GM12878 (cell line): Measurements from ENCODE around the gene CACNA1B. TPM values are rescaled to one million over a fixed set of nuclear protein-coding genes. Genes with fewer than 3 reads are reported as not detected.

ENCODE experiments used
- ATAC-seq: fragments of 200-7000 bp; cut with Tn5 transposase; 3 replicates; pipeline ENCODE4 v1.9.1; 2020; ENCODE audit warnings: mild to moderate bottlenecking, moderate library complexity
- BruUV-seq: library from RNA; stranded (reverse); fragments of 400-500 nt; replicated peaks from 2 replicates; lab custom pipeline; 2021; lab: Mats Ljungman, UMichigan
- CTCF ChIA-PET: fragments of 300-600 bp; sonication (Branson Sonifier 250); formaldehyde crosslinking; extraction: SDS; loops from one replicate; lab custom pipeline; 2021; ENCODE audit warnings: inconsistent platforms; lab: Yijun Ruan, JAX
- POLR2A ChIA-PET: fragments of 350-600 bp; formaldehyde crosslinking; extraction: SDS; loops from one replicate; lab custom pipeline; 2021; ENCODE audit warnings: inconsistent platforms; lab: Charles Lee
- RAD21 ChIA-PET: fragments of 300-600 bp; sonication (Branson Sonifier 250); formaldehyde crosslinking; loops from one replicate; lab custom pipeline; 2023; ENCODE audit warnings: antibody characterized with exemption; ENCODE audit not compliant: unreplicated experiment; lab: Charles Lee
- SMC1A ChIA-PET: fragments of 300-600 bp; sonication (Branson Sonifier 250); formaldehyde crosslinking; loops from one replicate; lab custom pipeline; 2023; ENCODE audit not compliant: unreplicated experiment, uncharacterized antibody; lab: Charles Lee
- DNase-seq: peaks from one replicate; pipeline ENCODE4 v3.0.0-alpha.2; 2011; ENCODE audit warnings: low read depth, low spot score
- FAIRE-seq: peaks from 3 replicates; lab custom pipeline; 2011; peaks lifted over from hg19 to GRCh38; lab: Jason Lieb, UNC
- H2AFZ ChIP-seq: 2 replicates; pipeline ENCODE4 v1.6.0; 2011; ENCODE audit warnings: low read depth, low read length, control low read depth; ENCODE audit not compliant: control insufficient read depth
- H3K27ac ChIP-seq: 2 replicates; pipeline ENCODE4 v1.5.1; 2011; ENCODE audit warnings: control low read depth; ENCODE audit not compliant: control insufficient read depth, insufficient read depth
- H3K27me3 ChIP-seq, 2 experiments: replicated peaks in 1 of 2; 2 replicates each; pipeline versions ENCODE4 v1.6.0 to v1.6.1; 2011; ENCODE audit warnings: low read length in 1 of 2; ENCODE audit not compliant: control insufficient read depth in 2 of 2, insufficient read depth in 2 of 2
- H3K36me3 ChIP-seq, 2 experiments: 2 replicates each; pipeline ENCODE4 v1.5.1; 2011; ENCODE audit warnings: low read length in 1 of 2; ENCODE audit not compliant: control insufficient read depth in 2 of 2, insufficient read depth in 2 of 2
- H3K4me1 ChIP-seq: 2 replicates; pipeline ENCODE4 v1.6.1; 2011; ENCODE audit warnings: mild to moderate bottlenecking, low read length, moderate library complexity, mixed read lengths; ENCODE audit not compliant: control insufficient read depth, insufficient read depth
- H3K4me2 ChIP-seq: 2 replicates; pipeline ENCODE4 v1.6.0; 2011; ENCODE audit warnings: control low read depth; ENCODE audit not compliant: control insufficient read depth, insufficient read depth
- H3K4me3 ChIP-seq: fragments of 200-600 bp; sonication (generic); 2 replicates; pipeline ENCODE4 v1.5.1; 2016
- H3K79me2 ChIP-seq: 2 replicates; pipeline ENCODE4 v1.6.0; 2011; ENCODE audit warnings: low read length; ENCODE audit not compliant: control insufficient read depth, insufficient read depth
- H3K9ac ChIP-seq: 2 replicates; pipeline ENCODE4 v1.8.0; 2011; ENCODE audit warnings: low read length, control low read depth, mixed read lengths; ENCODE audit not compliant: control insufficient read depth, insufficient read depth
- H3K9me3 ChIP-seq: replicated peaks from 3 replicates; pipeline ENCODE4 v1.5.1; 2011; ENCODE audit warnings: mild to moderate bottlenecking, low read length; ENCODE audit not compliant: control insufficient read depth, insufficient read depth
- H4K20me1 ChIP-seq: 2 replicates; pipeline ENCODE4 v1.6.0; 2011; ENCODE audit not compliant: control insufficient read depth, insufficient read depth
- BCL11A ChIP-seq: IDR thresholded peaks from 2 replicates; pipeline ENCODE4 v1.6.1; 2011; ENCODE audit warnings: low read depth, low read length
- CREM ChIP-seq: IDR thresholded peaks from 2 replicates; pipeline ENCODE4 v1.6.1; 2014; ENCODE audit warnings: antibody characterized with exemption, low read depth
- E2F4 ChIP-seq: IDR thresholded peaks from 2 replicates; pipeline ENCODE4 v1.6.1; 2012; ENCODE audit warnings: low read depth, low read length, improper control_type of control experiment
- GABPA ChIP-seq: IDR thresholded peaks from 2 replicates; pipeline ENCODE4 v1.6.1; 2014; ENCODE audit warnings: antibody characterized with exemption, low read depth, mild to moderate bottlenecking, inconsistent platforms
- HDGF ChIP-seq: fragments of 450-650 bp; IDR thresholded peaks from 2 replicates; pipeline ENCODE4 v1.6.1; 2016; ENCODE audit warnings: antibody characterized with exemption
- POU2F2 ChIP-seq: IDR thresholded peaks from 3 replicates; pipeline ENCODE4 v1.6.1; 2011; ENCODE audit warnings: low read depth, mild to moderate bottlenecking, low read length, borderline replicate concordance
- RELB ChIP-seq: fragments of 450-650 bp; IDR thresholded peaks from 2 replicates; pipeline ENCODE4 v1.6.1; 2017; ENCODE audit warnings: low read depth, mild to moderate bottlenecking, moderate library complexity
- SMAD1 ChIP-seq: fragments of 450-650 bp; IDR thresholded peaks from 2 replicates; pipeline ENCODE4 v1.6.1; 2018; ENCODE audit warnings: mild to moderate bottlenecking, low read depth; ENCODE audit not compliant: partially characterized antibody
- SUZ12 ChIP-seq: fragments of 200-600 bp; sonication (generic); IDR thresholded peaks from one replicate; pipeline ENCODE4 v1.6.1; 2018; ENCODE audit warnings: antibody characterized with exemption, mild to moderate bottlenecking; ENCODE audit not compliant: unreplicated experiment
- TAF1 ChIP-seq: IDR thresholded peaks from 2 replicates; pipeline ENCODE4 v1.6.1; 2011; ENCODE audit warnings: mild to moderate bottlenecking, low read depth, low read length, borderline replicate concordance
- WGBS: methylation state at CpG from one replicate; pipeline ENCODE4 v1.1.6; 2016; ENCODE audit warnings: low lambda C conversion rate; ENCODE audit not compliant: insufficient replicate concordance, insufficient coverage; ENCODE audit errors: missing lambda C conversion rate; 5-methylcytosine and 5-hydroxymethylcytosine counted together
- in situ Hi-C: fragments of 300-500 bp; cut with MboI; formaldehyde crosslinking; loops from 9 replicates; pipeline ENCODE4 v1.14.3; 2018; ENCODE audit warnings: mixed read lengths
- intact Hi-C: fragments of 100-400 bp; cut with micrococcal nuclease; formaldehyde crosslinking; loops from one replicate; pipeline ENCODE4 v1.14.2; 2022; ENCODE audit not compliant: unreplicated experiment
- polyA plus RNA-seq, 11 experiments: library from polyadenylated mRNA; depleted of rRNA in 4 of 11; unstranded in 6 of 11; stranded (reverse) in 5 of 11; fragments of >200 nt; fragmentation: Nextera tagmentation in 4 of 11; fragmentation: Illumina TruSeq in 1 of 11; extraction: Ambion mirVana in 4 of 11; extraction: Trizol in 1 of 11; gene quantifications; 1 replicate in 1 of 11; 2 replicates in 10 of 11; pipeline versions ENCODE4 v1.2.1 to v1.2.3, GENCODE V29; 2011 to 2016; ENCODE audit warnings: inconsistent platforms in 2 of 11, missing spikeins in 2 of 11, low read depth in 1 of 11
- total RNA-seq, 4 experiments: library from RNA; depleted of rRNA in 3 of 4; stranded (reverse); fragments of >200 nt in 3 of 4; fragmentation: Illumina TruSeq in 1 of 4; extraction: Trizol in 1 of 4; gene quantifications; 2 replicates each; pipeline versions ENCODE4 v1.2.1 to v1.2.3, GENCODE V29; 2013 to 2021

The CACNA1B gene
- total and polyA plus RNA-seq, 10 of the 15 experiments (the other 5 are each of a cell fraction or from before 2014, with no cell fraction given): 0.01 to 0.03 (median 0.01) TPM; not detected in 7

GRCh38 chr9:137918331-137919094, 40.9 kb downstream of the CACNA1B start (continued):
- TF ChIP-seq RELB (no peak), POU2F2 (no peak), TAF1 (no peak), CREM (no peak)

- Histone ChIP-seq H3K27ac (no peak overlapping the region), H3K27me3 (no peaks in the 10 kb centered on the region), H3K4me3 (no peak overlapping the region), H4K20me1 (no peaks in the 10 kb centered on the region), H3K4me2 (no peak overlapping the region), H3K36me3 (no peaks in the 10 kb centered on the region), H3K79me2 (no peaks in the 10 kb centered on the region), H2AFZ (no peak overlapping the region), H3K9ac (no peak overlapping the region), H3K4me1 (no peaks in the 10 kb centered on the region)
- ChIA-PET CTCF (no interaction called here), SMC1A (no interaction called here), RAD21 (no interaction called here), POLR2A (no interaction called here)
- no TSS peak for BruUV-seq
- in situ Hi-C loops (no loop called here), intact Hi-C loops (loop anchor here (10.0 kb wide), 2 partner anchors 56 to 244 kb away; no protein-coding TSS in a partner anchor)
- no peak for FAIRE-seq
- no peak for ATAC-seq
- WGBS: 60% methylated on average over 9 of the region's 9 CpGs
- TF ChIP-seq SUZ12 (no peak), BCL11A (no peak), E2F4 (no peak), GABPA (no peak), SMAD1 (no peak), HDGF (no peak)
- TF ChIP-seq, all 136 proteins: peak for 0
- H3K9me3 ChIP-seq: no peaks in the 10 kb centered on the region; the same call in 2 of the 3 replicates
- DNase-seq: no peak
Observed at GRCh38 chr9:137919095-137919465, 41.5 kb downstream of the CACNA1B start.
